Tibial nerve (tissue), 4 donors: Measurements from ENCODE around the gene XIRP1. TPM values are rescaled to one million over a fixed set of nuclear protein-coding genes. Genes with fewer than 3 reads are reported as not detected.
A peak's percentile ranks its signal among the peaks of the same experiment; 100 is the strongest.

Source experiments
- DNase-seq, 2 donors: peaks; one replicate each; pipeline ENCODE4 v3.0.0-alpha.2; 2019; ENCODE audit warnings: low spot score in 2 of 2
- H3K27ac ChIP-seq, 4 donors: fragments of 200-600 bp; sonication (generic) in 3 of 4; one replicate each; pipeline ENCODE4 v1.5.1; 2017 to 2019; ENCODE audit warnings: mild to moderate bottlenecking in 1 of 4
- H3K27me3 ChIP-seq, 2 donors: fragments of 200-600 bp; sonication (generic) in 1 of 2; one replicate each; pipeline versions ENCODE4 v1.5.1 to v1.6.0; 2017 to 2019
- H3K36me3 ChIP-seq, 3 donors: fragments of 200-600 bp; sonication (generic); one replicate each; pipeline ENCODE4 v1.5.1; 2018 to 2019
- H3K4me1 ChIP-seq, 4 donors: fragments of 200-600 bp; sonication (generic) in 3 of 4; one replicate each; pipeline ENCODE4 v1.5.1; 2017 to 2019
- H3K4me3 ChIP-seq, 4 donors: fragments of 200-600 bp; sonication (generic) in 3 of 4; one replicate each; pipeline ENCODE4 v1.5.1; 2017 to 2019; ENCODE audit warnings: mild to moderate bottlenecking in 1 of 4, moderate library complexity in 1 of 4
- H3K9me3 ChIP-seq, 4 donors: fragments of 200-600 bp; sonication (generic) in 3 of 4; one replicate each; pipeline ENCODE4 v1.5.1; 2017 to 2019
- CTCF ChIP-seq, 5 experiments: fragments of 200-600 bp in 3 of 5; fragments of 450-650 bp in 2 of 5; sonication (generic) in 3 of 5; IDR thresholded peaks; one replicate each; pipeline ENCODE4 v1.5.1; 2016 to 2019; ENCODE audit warnings: antibody characterized with exemption in 5 of 5, mild to moderate bottlenecking in 3 of 5, moderate library complexity in 2 of 5
- EP300 ChIP-seq, 2 donors: sonication (generic); formaldehyde crosslinking; IDR thresholded peaks; one replicate each; pipeline ENCODE4 v1.6.1; 2017; ENCODE audit warnings: antibody characterized with exemption in 2 of 2, mild to moderate bottlenecking in 1 of 2
- POLR2A ChIP-seq, 2 donors: fragments of 450-650 bp; IDR thresholded peaks; one replicate each; pipeline ENCODE4 v1.6.1; 2017; ENCODE audit warnings: antibody characterized with exemption in 2 of 2, mild to moderate bottlenecking in 2 of 2, moderate library complexity in 2 of 2
- WGBS, 2 donors: methylation state at CpG; one replicate each; pipeline ENCODE4 v1.1.5; 2018; 5-methylcytosine and 5-hydroxymethylcytosine counted together
- total RNA-seq, 4 donors: library from RNA; depleted of rRNA; stranded (reverse); fragments of >200 nt; gene quantifications; one replicate each; pipeline ENCODE4 v1.1.0, GENCODE V29; 2016

XIRP1 gene
- total RNA-seq, 4 donors from 2014 or later = not detected

GRCh38 chr3:39209329-39209970, 17.1 kb upstream of the XIRP1 start:
- no peaks in the 10 kb centered on the region for H3K27me3 ChIP-seq
- TF ChIP-seq EP300 (IDR thresholded peaks at IDR 0.05) (no peak), POLR2A (IDR thresholded peaks at IDR 0.05) (no peak), CTCF (IDR thresholded peaks at IDR 0.05) (no peak)
- peaks cover 0 to 10% (median 0%) of the 10 kb centered on the region in 4 donors for H3K9me3 ChIP-seq
- H3K27ac ChIP-seq = no peak overlapping the region
- WGBS, 2 donors = 88 to 100% methylated on average over 1 of the region's 1 CpG
- no peak for DNase-seq
- no peak overlapping the region for H3K4me3 ChIP-seq
- no peaks in the 10 kb centered on the region for H3K36me3 ChIP-seq
- no peaks in the 10 kb centered on the region for H3K4me1 ChIP-seq

- Histone ChIP-seq H3K27ac (no peak overlapping the region), H3K4me1 (no peaks in the 10 kb centered on the region), H3K36me3 (no peaks in the 10 kb centered on the region), H3K27me3 (no peaks in the 10 kb centered on the region), H3K4me3 (no peak overlapping the region), H3K9me3 (peaks cover 0 to 10% (median 0%) of the 10 kb centered on the region in 4 donors)
- 40 to 42% methylated on average over 7 of the region's 7 CpGs for WGBS, 2 donors
- peak in 1 of 2 donors; percentile 66 for DNase-seq
- no peak for TF ChIP-seq EP300 (IDR thresholded peaks at IDR 0.05)
- peak; percentile 43 to 54 (median 47) for TF ChIP-seq CTCF (IDR thresholded peaks at IDR 0.05)
Measured at GRCh38 chr3:39208463-39209055, 16.2 kb upstream of the XIRP1 start.

GRCh38 chr3:39207361-39208186, 15.2 kb upstream of the XIRP1 start:
- Histone ChIP-seq H3K4me3 (no peak overlapping the region), H3K4me1 (no peaks in the 10 kb centered on the region), H3K9me3 (peaks cover 0 to 10% (median 0%) of the 10 kb centered on the region in 4 donors), H3K27ac (no peak overlapping the region), H3K27me3 (no peaks in the 10 kb centered on the region), H3K36me3 (no peaks in the 10 kb centered on the region)
- 54 to 61% methylated on average over 5 of the region's 5 CpGs for WGBS, 2 donors
- DNase-seq = no peak
- TF ChIP-seq EP300 (IDR thresholded peaks at IDR 0.05) = no peak
- no peak for TF ChIP-seq CTCF (IDR thresholded peaks at IDR 0.05)
- no peak for TF ChIP-seq POLR2A (IDR thresholded peaks at IDR 0.05)

GRCh38 chr3:39205919-39206516, 13.6 kb upstream of the XIRP1 start:
- Histone ChIP-seq H3K36me3 (no peaks in the 10 kb centered on the region), H3K4me3 (no peak overlapping the region), H3K27me3 (no peaks in the 10 kb centered on the region), H3K9me3 (peaks cover 0 to 10% (median 0%) of the 10 kb centered on the region in 4 donors), H3K27ac (no peak overlapping the region), H3K4me1 (no peaks in the 10 kb centered on the region)
- 93% methylated on average over 6 of the region's 6 CpGs for WGBS, 2 donors
- no peak for DNase-seq
- TF ChIP-seq CTCF (IDR thresholded peaks at IDR 0.05) = no peak
- TF ChIP-seq EP300 (IDR thresholded peaks at IDR 0.05) = no peak
